GM23248 (cell line): ENCODE measurements around the gene FXYD6. TPM values are rescaled to one million over a fixed set of nuclear protein-coding genes. Genes with fewer than 3 reads are reported as not detected.

ENCODE experiments used
- DNase-seq: peaks from one replicate; pipeline ENCODE4 v3.0.0-alpha.2; 2015
- H2AFZ ChIP-seq: fragments of 200-600 bp; sonication (generic); 2 replicates; pipeline ENCODE4 v1.6.1; 2016; ENCODE audit warnings: antibody characterized with exemption
- H3F3A ChIP-seq: fragments of 200-600 bp; sonication (generic); 2 replicates; pipeline ENCODE4 v1.6.1; 2016; ENCODE audit warnings: mild to moderate bottlenecking, antibody characterized with exemption, mixed run types; ENCODE audit not compliant: insufficient read depth
- H3K27ac ChIP-seq: fragments of 200-600 bp; sonication (generic); 2 replicates; pipeline ENCODE4 v1.5.1; 2016; ENCODE audit warnings: mild to moderate bottlenecking
- H3K27me3 ChIP-seq: fragments of 200-600 bp; sonication (generic); replicated peaks from 2 replicates; pipeline ENCODE4 v1.6.1; 2016; ENCODE audit warnings: mild to moderate bottlenecking; ENCODE audit not compliant: insufficient read depth
- H3K36me3 ChIP-seq: fragments of 200-600 bp; sonication (generic); 2 replicates; pipeline ENCODE4 v1.6.1; 2016; ENCODE audit warnings: low read depth, mild to moderate bottlenecking
- H3K4me1 ChIP-seq: fragments of 200-600 bp; sonication (generic); 2 replicates; pipeline ENCODE4 v1.6.1; 2016; ENCODE audit warnings: mild to moderate bottlenecking; ENCODE audit not compliant: insufficient read depth
- H3K4me2 ChIP-seq: fragments of 200-600 bp; sonication (generic); one replicate; pipeline ENCODE4 v1.6.1; 2016; ENCODE audit warnings: mild to moderate bottlenecking; ENCODE audit not compliant: unreplicated experiment
- H3K4me3 ChIP-seq: fragments of 200-600 bp; sonication (generic); 2 replicates; pipeline ENCODE4 v1.5.1; 2016; ENCODE audit warnings: mild to moderate bottlenecking
- H3K79me2 ChIP-seq: fragments of 200-600 bp; sonication (generic); 2 replicates; pipeline ENCODE4 v1.6.1; 2016; ENCODE audit warnings: mild to moderate bottlenecking; ENCODE audit not compliant: insufficient read depth
- H3K9ac ChIP-seq: fragments of 200-600 bp; sonication (generic); 2 replicates; pipeline ENCODE4 v1.6.1; 2016; ENCODE audit warnings: mild to moderate bottlenecking
- H3K9me2 ChIP-seq: fragments of 200-600 bp; sonication (generic); 2 replicates; pipeline ENCODE4 v1.6.1; 2016; ENCODE audit warnings: mixed run types, mild to moderate bottlenecking, moderate library complexity; ENCODE audit not compliant: insufficient read depth
- H3K9me3 ChIP-seq: fragments of 200-600 bp; sonication (generic); one replicate; pipeline ENCODE4 v1.6.1; 2017; ENCODE audit warnings: low read depth
- H4K20me1 ChIP-seq: fragments of 200-600 bp; sonication (generic); 2 replicates; pipeline ENCODE4 v1.6.0; 2016; ENCODE audit not compliant: insufficient read depth
- EZH2 ChIP-seq: fragments of 200-600 bp; sonication (generic); IDR thresholded peaks from 2 replicates; pipeline ENCODE4 v1.6.1; 2018; ENCODE audit warnings: antibody characterized with exemption, mild to moderate bottlenecking; ENCODE audit not compliant: insufficient read depth, poor library complexity, severe bottlenecking
- EZH2phosphoT487 ChIP-seq: fragments of 200-600 bp; sonication (generic); IDR thresholded peaks from 2 replicates; pipeline ENCODE4 v1.6.1; 2018; ENCODE audit warnings: antibody characterized with exemption, moderate library complexity, mild to moderate bottlenecking, low read depth; ENCODE audit not compliant: insufficient read depth
- WGBS, 2 experiments: methylation state at CpG; one replicate each; pipeline ENCODE4 v1.1.6; 2015 to 2017; ENCODE audit warnings: low lambda C conversion rate in 2 of 2, low coverage in 1 of 2; ENCODE audit errors: missing lambda C conversion rate in 2 of 2; 5-methylcytosine and 5-hydroxymethylcytosine counted together
- in situ Hi-C: fragments of 300-500 bp; cut with MboI; formaldehyde crosslinking; loops from 2 replicates; pipeline ENCODE4 v1.15.0; 2020
- polyA plus RNA-seq: library from polyadenylated mRNA; unstranded; fragments of >200 nt; fragmentation: Nextera tagmentation; extraction: Ambion mirVana; gene quantifications from 2 replicates; pipeline ENCODE4 v1.2.1, GENCODE V29; 2016
- total RNA-seq: library from RNA; depleted of rRNA; stranded (reverse); fragments of >200 nt; shearing (Covaris generic); gene quantifications from 2 replicates; pipeline ENCODE4 v1.2.3, GENCODE V29; 2014

The FXYD6 gene
- total and polyA plus RNA-seq, 2 experiments from 2014 or later, result not detected

- no peak for DNase-seq
- H3K36me3 ChIP-seq, result no peaks in the 10 kb centered on the region
- WGBS, 2 experiments, result 62 to 69% methylated on average over 8 of the region's 8 CpGs
- H4K20me1 ChIP-seq, result no peaks in the 10 kb centered on the region
- no peak overlapping the region for H2AFZ ChIP-seq
- no peak overlapping the region for H3K4me2 ChIP-seq
- no peaks in the 10 kb centered on the region for H3K9me3 ChIP-seq
- H3K9ac ChIP-seq, result no peak overlapping the region
- H3K27me3 ChIP-seq, result peaks cover 7% of the 10 kb centered on the region; the same call in 1 of the 2 replicates
- H3K27ac ChIP-seq, result no peak overlapping the region
- no peaks in the 10 kb centered on the region for H3K9me2 ChIP-seq
- no peaks in the 10 kb centered on the region for H3F3A ChIP-seq
- TF ChIP-seq EZH2phosphoT487 (no peak), EZH2 (no peak)
- no peaks in the 10 kb centered on the region for H3K79me2 ChIP-seq
- no peak overlapping the region for H3K4me3 ChIP-seq
- in situ Hi-C loops, result no loop called here
- no peaks in the 10 kb centered on the region for H3K4me1 ChIP-seq
Observed at GRCh38 chr11:117888139-117888566, 11.7 kb upstream of the FXYD6 start.

- H3K27me3 ChIP-seq, result peaks cover 13% of the 10 kb centered on the region; the same call in 1 of the 2 replicates
- H3K27ac ChIP-seq, result no peak overlapping the region
- in situ Hi-C loops, result no loop called here
- no peak overlapping the region for H3K9ac ChIP-seq
- H3K9me2 ChIP-seq, result no peaks in the 10 kb centered on the region
- no peaks in the 10 kb centered on the region for H4K20me1 ChIP-seq
- no peaks in the 10 kb centered on the region for H3K36me3 ChIP-seq
- no peak for TF ChIP-seq EZH2phosphoT487
- no peak for TF ChIP-seq EZH2
- H3K4me3 ChIP-seq, result no peak overlapping the region
- no peaks in the 10 kb centered on the region for H3K4me1 ChIP-seq
- H3K79me2 ChIP-seq, result no peaks in the 10 kb centered on the region
- no peak for DNase-seq
- no peaks in the 10 kb centered on the region for H3K9me3 ChIP-seq
- WGBS, 2 experiments, result 32 to 33% methylated on average over 9 of the region's 9 CpGs
- H2AFZ ChIP-seq, result no peak overlapping the region
- H3F3A ChIP-seq, result no peaks in the 10 kb centered on the region
- H3K4me2 ChIP-seq, result no peak overlapping the region
Observed at GRCh38 chr11:117887431-117888138, 11.1 kb upstream of the FXYD6 start.

- Histone ChIP-seq H3K4me1 (no peaks in the 10 kb centered on the region), H3K9me2 (no peaks in the 10 kb centered on the region), H3K36me3 (no peaks in the 10 kb centered on the region), H4K20me1 (no peaks in the 10 kb centered on the region), H3K27me3 (peaks cover 25% of the 10 kb centered on the region), H3K9me3 (no peaks in the 10 kb centered on the region), H3K27ac (no peak overlapping the region), H3F3A (no peaks in the 10 kb centered on the region), H3K4me3 (no peak overlapping the region), H3K79me2 (no peaks in the 10 kb centered on the region), H3K9ac (no peak overlapping the region), H3K4me2 (no peak overlapping the region), H2AFZ (no peak overlapping the region)
- 21 to 25% methylated on average over 10 to 11 of the region's 11 CpGs for WGBS, 2 experiments
- TF ChIP-seq EZH2phosphoT487 (no peak), EZH2 (no peak)
- DNase-seq, result no peak
- in situ Hi-C loops, result no loop called here
Observed at GRCh38 chr11:117885777-117886176, 9.3 kb upstream of the FXYD6 start.

GRCh38 chr11:117884994-117885393, 8.5 kb upstream of the FXYD6 start:
- no peaks in the 10 kb centered on the region for H3K36me3 ChIP-seq
- H3K4me3 ChIP-seq, result no peak overlapping the region
- peaks cover 27% of the 10 kb centered on the region for H3K27me3 ChIP-seq
- H4K20me1 ChIP-seq, result no peaks in the 10 kb centered on the region
- no peaks in the 10 kb centered on the region for H3K9me3 ChIP-seq
- peak; percentile 26 for DNase-seq
- no peaks in the 10 kb centered on the region for H3F3A ChIP-seq
- H3K9ac ChIP-seq, result no peak overlapping the region
- H3K27ac ChIP-seq, result no peak overlapping the region
- no peak overlapping the region for H3K4me2 ChIP-seq
- 31 to 36% methylated on average over 7 of the region's 7 CpGs for WGBS, 2 experiments
- no peak for TF ChIP-seq EZH2
- TF ChIP-seq EZH2phosphoT487, result no peak
- no peaks in the 10 kb centered on the region for H3K79me2 ChIP-seq
- no peaks in the 10 kb centered on the region for H3K9me2 ChIP-seq
- no peak overlapping the region for H2AFZ ChIP-seq
- H3K4me1 ChIP-seq, result no peaks in the 10 kb centered on the region
- in situ Hi-C loops, result no loop called here
